ENCODE measurements around the gene ZNF692.

- TF ChIP-seq POLR2A (IDR thresholded peaks at IDR 0.05) (no peak), CTCF (IDR thresholded peaks at IDR 0.05) (no peak), EP300 (IDR thresholded peaks at IDR 0.05; ENCODE audit: low read depth) (no peak), POLR2AphosphoS5 (IDR thresholded peaks at IDR 0.05) (no peak)
Observed at GRCh38 chr1:248848602-248849001, 10.3 kb downstream of the ZNF692 start.

Measured in transverse colon (tissue), 4 donors.